Measurements from ENCODE around the gene MICAL2.

GRCh38 chr11:12229450-12230229, 119.2 kb downstream of the MICAL2 start:
- TF ChIP-seq, protein P1, sequence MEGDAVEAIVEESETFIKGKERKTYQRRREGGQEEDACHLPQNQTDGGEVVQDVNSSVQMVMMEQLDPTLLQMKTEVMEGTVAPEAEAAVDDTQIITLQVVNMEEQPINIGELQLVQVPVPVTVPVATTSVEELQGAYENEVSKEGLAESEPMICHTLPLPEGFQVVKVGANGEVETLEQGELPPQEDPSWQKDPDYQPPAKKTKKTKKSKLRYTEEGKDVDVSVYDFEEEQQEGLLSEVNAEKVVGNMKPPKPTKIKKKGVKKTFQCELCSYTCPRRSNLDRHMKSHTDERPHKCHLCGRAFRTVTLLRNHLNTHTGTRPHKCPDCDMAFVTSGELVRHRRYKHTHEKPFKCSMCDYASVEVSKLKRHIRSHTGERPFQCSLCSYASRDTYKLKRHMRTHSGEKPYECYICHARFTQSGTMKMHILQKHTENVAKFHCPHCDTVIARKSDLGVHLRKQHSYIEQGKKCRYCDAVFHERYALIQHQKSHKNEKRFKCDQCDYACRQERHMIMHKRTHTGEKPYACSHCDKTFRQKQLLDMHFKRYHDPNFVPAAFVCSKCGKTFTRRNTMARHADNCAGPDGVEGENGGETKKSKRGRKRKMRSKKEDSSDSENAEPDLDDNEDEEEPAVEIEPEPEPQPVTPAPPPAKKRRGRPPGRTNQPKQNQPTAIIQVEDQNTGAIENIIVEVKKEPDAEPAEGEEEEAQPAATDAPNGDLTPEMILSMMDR (IDR thresholded peaks at IDR 0.05 in 4 of 5, conservative IDR thresholded peaks at IDR 0.05 in 1 of 5), result no peak
- TF ChIP-seq POLR2A (IDR thresholded peaks at IDR 0.05), result no peak

All from gastrocnemius medialis (tissue), 4 donors.